ENCODE data around the gene EDN2. TPM values are rescaled to one million over a fixed set of nuclear protein-coding genes. Genes with fewer than 3 reads are reported as not detected.

Gene EDN2
- total RNA-seq, 2 donors from 2014 or later: not detected

DNA sequence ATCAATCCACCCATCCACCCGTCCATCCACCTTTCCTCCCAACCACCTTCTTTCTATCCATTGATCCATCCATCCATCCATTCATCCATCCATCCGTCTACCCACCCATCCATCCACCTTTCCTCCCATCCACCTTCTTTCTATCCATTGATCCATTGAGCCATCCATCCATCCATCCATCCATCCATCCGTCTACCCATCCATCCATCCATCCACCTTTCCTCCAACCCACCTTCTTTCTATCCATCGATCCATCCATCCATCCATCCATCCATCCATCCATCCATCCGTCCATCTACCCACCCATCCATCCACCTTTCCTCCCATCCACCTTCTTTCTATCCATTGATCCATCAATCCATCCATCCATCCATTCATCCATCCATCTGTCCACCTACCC lies 5.1 kb upstream of the EDN2 start:
- TF ChIP-seq, protein P1, sequence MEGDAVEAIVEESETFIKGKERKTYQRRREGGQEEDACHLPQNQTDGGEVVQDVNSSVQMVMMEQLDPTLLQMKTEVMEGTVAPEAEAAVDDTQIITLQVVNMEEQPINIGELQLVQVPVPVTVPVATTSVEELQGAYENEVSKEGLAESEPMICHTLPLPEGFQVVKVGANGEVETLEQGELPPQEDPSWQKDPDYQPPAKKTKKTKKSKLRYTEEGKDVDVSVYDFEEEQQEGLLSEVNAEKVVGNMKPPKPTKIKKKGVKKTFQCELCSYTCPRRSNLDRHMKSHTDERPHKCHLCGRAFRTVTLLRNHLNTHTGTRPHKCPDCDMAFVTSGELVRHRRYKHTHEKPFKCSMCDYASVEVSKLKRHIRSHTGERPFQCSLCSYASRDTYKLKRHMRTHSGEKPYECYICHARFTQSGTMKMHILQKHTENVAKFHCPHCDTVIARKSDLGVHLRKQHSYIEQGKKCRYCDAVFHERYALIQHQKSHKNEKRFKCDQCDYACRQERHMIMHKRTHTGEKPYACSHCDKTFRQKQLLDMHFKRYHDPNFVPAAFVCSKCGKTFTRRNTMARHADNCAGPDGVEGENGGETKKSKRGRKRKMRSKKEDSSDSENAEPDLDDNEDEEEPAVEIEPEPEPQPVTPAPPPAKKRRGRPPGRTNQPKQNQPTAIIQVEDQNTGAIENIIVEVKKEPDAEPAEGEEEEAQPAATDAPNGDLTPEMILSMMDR (IDR thresholded peaks at IDR 0.05): no peak
- Histone ChIP-seq H3K4me1 (ENCODE audit: control insufficient read depth in 1 of 2, low read depth in 2 of 2) (peaks cover 4 to 54% of the 10 kb centered on the region in 2 donors), H3K27ac (no peak overlapping the region), H3K9me3 (no peaks in the 10 kb centered on the region), H3K36me3 (no peaks in the 10 kb centered on the region), H3K27me3 (replicated peaks; ENCODE audit: insufficient read depth) (no peaks in the 10 kb centered on the region), H3K4me3 (no peak overlapping the region)
- DNase-seq (ENCODE audit: low spot score) (no peak), ATAC-seq (ENCODE audit: insufficient number of reproducible peaks, low FRiP score, low read depth) (no peak)

DNA sequence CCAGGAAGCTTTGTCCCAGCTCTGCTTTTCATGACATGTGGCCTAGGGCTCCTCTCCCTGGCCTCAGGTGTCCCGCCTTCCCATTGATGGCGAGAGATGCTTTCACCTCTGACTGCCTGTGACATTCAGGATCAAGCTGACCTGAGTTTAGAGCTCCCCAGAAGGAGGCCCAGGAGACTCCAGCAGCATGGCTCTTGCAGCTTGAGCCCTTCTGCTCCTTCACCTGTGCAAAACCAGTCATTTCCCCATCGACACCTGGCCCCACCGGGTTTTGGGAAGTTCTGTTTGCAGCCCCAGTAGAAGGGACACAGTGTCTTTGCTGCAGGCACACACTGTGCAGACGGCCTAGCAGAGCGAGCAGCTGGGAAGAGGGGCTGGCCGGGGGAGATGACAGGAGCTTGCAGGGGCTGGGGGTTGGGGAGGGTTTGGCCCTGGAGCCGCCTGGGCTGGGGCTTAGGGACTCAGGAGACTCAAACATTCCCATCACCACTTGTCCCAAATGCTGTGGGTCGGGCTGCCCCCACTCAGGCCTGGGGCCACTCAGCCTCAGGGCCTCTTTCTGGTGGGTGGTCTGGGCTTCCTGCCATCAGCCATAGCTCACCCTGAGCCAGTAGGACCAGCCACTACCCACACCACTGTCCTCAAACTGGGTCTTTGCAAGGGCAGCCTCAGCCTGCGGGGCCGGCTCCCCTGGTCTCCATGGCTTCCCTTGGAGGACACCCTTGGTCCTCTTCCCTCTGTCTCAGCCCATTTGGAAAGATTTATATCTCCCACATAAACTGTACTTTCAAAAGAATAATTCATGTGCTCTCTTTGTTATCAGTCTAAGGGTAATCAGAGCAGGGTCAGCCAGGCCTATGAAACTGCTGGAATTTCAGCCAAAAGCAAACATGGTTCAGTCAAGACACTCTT lies 3.8 kb upstream of the EDN2 start:
- ATAC-seq (ENCODE audit: insufficient number of reproducible peaks, low FRiP score, low read depth) (no peak), DNase-seq (ENCODE audit: low spot score) (no peak)
- H3K27me3 ChIP-seq (replicated peaks; ENCODE audit: insufficient read depth): no peaks in the 10 kb centered on the region
- no peaks in the 10 kb centered on the region for H3K36me3 ChIP-seq
- H3K27ac ChIP-seq: no peak overlapping the region
- TF ChIP-seq, protein P1 (IDR thresholded peaks at IDR 0.05): no peak
- H3K4me1 ChIP-seq (ENCODE audit: control insufficient read depth in 1 of 2, low read depth in 2 of 2): peaks cover 4 to 57% of the 10 kb centered on the region in 2 donors
- H3K9me3 ChIP-seq: no peaks in the 10 kb centered on the region
- no peak overlapping the region for H3K4me3 ChIP-seq

DNA sequence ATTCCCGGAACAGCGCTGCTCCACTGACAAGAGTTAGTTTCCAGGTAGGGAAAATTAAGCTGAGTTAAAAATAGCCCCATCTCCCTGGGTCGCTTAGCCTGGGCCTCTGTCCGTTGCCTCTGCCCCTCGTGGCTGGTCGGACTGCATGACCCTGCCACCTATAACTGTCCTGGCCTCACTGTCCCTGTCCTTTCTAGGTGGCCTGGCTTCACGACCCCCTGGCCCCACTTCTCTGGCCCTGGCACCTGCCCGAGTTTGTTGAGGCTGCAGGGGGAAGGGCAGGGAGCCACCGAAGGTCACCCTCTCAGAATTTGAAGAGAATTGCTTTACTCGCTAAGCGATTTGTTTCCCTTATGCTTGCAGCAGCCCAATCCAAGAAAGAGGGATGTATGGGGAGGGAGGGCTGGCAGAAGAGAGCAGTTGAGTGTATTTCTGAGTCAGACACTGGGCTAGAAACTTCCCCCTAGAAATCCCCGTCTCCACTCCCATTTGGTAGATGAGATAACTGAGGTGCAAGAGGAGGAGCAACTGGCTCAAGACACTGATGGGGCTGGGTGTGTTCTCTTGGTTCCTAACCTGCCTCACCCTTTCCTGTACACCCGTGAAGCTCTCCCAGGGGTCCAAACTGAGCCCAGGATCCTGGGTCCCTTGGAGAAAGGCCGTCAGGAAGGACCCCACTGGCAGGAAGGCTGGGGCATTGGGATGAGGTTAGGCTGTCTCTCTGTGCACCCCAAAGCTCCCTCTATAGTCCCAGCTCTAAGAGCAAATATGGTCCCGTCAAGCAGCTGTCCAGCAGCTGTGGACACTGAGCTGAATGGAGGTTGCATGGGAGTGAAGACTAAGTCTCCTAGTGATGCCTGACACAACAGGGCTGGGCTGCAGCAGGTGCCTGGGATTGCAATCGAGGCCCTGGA lies 2.9 kb upstream of the EDN2 start:
- Histone ChIP-seq H3K4me3 (no peak overlapping the region), H3K9me3 (no peaks in the 10 kb centered on the region), H3K36me3 (no peaks in the 10 kb centered on the region), H3K27me3 (replicated peaks; ENCODE audit: insufficient read depth) (no peaks in the 10 kb centered on the region), H3K27ac (no peak overlapping the region), H3K4me1 (ENCODE audit: control insufficient read depth in 1 of 2, low read depth in 2 of 2) (peaks cover 4 to 51% of the 10 kb centered on the region in 2 donors)
- TF ChIP-seq, protein P1 (IDR thresholded peaks at IDR 0.05): no peak
- no peak for DNase-seq (ENCODE audit: low spot score)
- ATAC-seq (ENCODE audit: insufficient number of reproducible peaks, low FRiP score, low read depth): no peak

DNA sequence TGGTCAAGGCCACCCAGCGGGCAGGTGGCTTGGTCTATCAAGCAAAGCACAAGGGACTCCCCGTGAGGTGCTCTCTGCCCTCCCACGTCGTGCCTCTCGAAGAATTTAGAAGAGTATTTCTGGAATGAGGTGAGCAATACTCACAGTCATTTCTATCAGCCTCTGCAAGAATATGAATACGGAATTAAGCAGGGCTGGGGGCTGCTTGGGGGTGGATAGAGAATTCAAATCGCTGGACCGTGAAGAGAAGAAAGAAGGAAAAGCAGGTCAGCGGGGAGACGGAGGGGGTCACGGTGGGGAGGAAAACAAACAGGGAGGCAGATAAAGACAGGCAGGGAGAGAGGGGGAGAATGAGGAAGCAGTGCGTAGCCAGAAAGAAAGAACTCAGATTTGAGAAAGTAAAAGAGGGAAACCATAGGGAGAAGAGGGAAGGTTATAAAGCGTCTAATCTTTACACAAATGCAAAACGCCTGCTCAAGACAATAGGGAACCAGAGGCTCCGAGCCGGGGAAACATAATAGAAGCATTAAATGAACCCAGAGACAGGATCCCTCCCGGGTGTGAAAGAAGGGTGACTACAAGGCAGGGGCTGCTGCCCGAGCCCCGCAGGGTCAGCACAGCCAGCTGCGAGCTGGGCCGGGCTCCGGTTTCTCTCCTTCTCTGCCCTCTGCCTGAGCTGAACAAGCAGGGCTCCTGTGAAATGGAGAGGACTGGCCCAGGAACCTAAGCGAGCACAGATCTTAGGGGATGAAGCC lies 2.1 kb upstream of the EDN2 start:
- Histone ChIP-seq H3K27me3 (replicated peaks; ENCODE audit: insufficient read depth) (no peaks in the 10 kb centered on the region), H3K9me3 (no peaks in the 10 kb centered on the region), H3K36me3 (no peaks in the 10 kb centered on the region), H3K4me1 (ENCODE audit: control insufficient read depth in 1 of 2, low read depth in 2 of 2) (peaks cover under 1 to 43% of the 10 kb centered on the region in 2 donors), H3K4me3 (no peak overlapping the region), H3K27ac (no peak overlapping the region)
- DNase-seq (ENCODE audit: low spot score): no peak
- TF ChIP-seq, protein P1 (IDR thresholded peaks at IDR 0.05): no peak
- no peak for ATAC-seq (ENCODE audit: insufficient number of reproducible peaks, low FRiP score, low read depth)
